Lower leg skin (tissue), 3 donors: ENCODE data around the gene LCE4A.

Experiments used
- POLR2A ChIP-seq, 2 donors: fragments of 450-650 bp; IDR thresholded peaks; one replicate each; pipeline ENCODE4 v1.6.1; 2016 to 2017; ENCODE audit warnings: antibody characterized with exemption in 2 of 2, mild to moderate bottlenecking in 1 of 2, moderate library complexity in 1 of 2
- TF ChIP-seq, protein P1 (sequence below), 3 donors: fragments of 450-650 bp; IDR thresholded peaks; one replicate each; pipeline ENCODE4 v1.5.1; 2016; ENCODE audit warnings: antibody characterized with exemption in 3 of 3, mild to moderate bottlenecking in 3 of 3, moderate library complexity in 2 of 3

DNA sequence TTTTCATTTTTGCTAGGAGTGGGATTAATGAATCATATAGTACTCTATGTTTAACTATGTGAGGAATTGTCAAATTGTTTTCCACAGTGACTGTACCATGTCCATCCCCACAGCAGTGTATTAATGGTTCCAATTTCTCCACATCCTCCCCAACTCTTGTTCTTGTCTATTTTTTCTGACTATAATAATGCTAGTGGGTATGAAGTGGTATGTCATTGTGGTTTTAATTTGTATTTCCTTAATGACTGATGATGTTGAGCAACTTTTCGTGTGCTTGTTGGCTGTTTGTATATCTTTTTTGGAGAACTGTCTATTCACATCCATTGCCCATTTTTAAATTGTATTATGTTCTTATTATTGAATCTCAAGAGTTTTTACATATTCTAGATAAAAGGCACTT lies 39.9 kb downstream of the LCE4A start:
- TF ChIP-seq POLR2A (IDR thresholded peaks at IDR 0.05), result no peak
- TF ChIP-seq, protein P1, sequence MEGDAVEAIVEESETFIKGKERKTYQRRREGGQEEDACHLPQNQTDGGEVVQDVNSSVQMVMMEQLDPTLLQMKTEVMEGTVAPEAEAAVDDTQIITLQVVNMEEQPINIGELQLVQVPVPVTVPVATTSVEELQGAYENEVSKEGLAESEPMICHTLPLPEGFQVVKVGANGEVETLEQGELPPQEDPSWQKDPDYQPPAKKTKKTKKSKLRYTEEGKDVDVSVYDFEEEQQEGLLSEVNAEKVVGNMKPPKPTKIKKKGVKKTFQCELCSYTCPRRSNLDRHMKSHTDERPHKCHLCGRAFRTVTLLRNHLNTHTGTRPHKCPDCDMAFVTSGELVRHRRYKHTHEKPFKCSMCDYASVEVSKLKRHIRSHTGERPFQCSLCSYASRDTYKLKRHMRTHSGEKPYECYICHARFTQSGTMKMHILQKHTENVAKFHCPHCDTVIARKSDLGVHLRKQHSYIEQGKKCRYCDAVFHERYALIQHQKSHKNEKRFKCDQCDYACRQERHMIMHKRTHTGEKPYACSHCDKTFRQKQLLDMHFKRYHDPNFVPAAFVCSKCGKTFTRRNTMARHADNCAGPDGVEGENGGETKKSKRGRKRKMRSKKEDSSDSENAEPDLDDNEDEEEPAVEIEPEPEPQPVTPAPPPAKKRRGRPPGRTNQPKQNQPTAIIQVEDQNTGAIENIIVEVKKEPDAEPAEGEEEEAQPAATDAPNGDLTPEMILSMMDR (IDR thresholded peaks at IDR 0.05), result no peak
